A673 (cell line): ENCODE results near the gene UBXN2A. TPM values are rescaled to one million over a fixed set of nuclear protein-coding genes. Genes with fewer than 3 reads are reported as not detected.

Experiments used
- BruUV-seq: library from RNA; stranded (reverse); fragments of 400-500 nt; replicated peaks from 2 replicates; lab custom pipeline; 2021; lab: Mats Ljungman, UMichigan
- CTCF ChIA-PET: fragments of 300-600 bp; sonication (Branson Sonifier 250); formaldehyde crosslinking; loops from one replicate; lab custom pipeline; 2022; ENCODE audit warnings: antibody characterized with exemption; lab: Charles Lee
- POLR2A ChIA-PET: fragments of 300-600 bp; sonication (Branson Sonifier 250); formaldehyde crosslinking; loops from one replicate; lab custom pipeline; 2022; ENCODE audit warnings: antibody characterized with exemption; ENCODE audit not compliant: low non-redundant PET; lab: Charles Lee
- DNase-seq: peaks from one replicate; pipeline ENCODE4 v3.0.0-alpha.2; 2015; ENCODE audit warnings: low spot score
- H3K27ac ChIP-seq: fragments of 200-600 bp; sonication (generic); 2 replicates; pipeline ENCODE4 v1.5.1; 2016; ENCODE audit warnings: mixed run types, low read depth, mild to moderate bottlenecking, mixed read lengths, antibody characterized with exemption, low read length; ENCODE audit not compliant: poor library complexity, severe bottlenecking
- H3K27me3 ChIP-seq: fragments of 200-600 bp; sonication (generic); replicated peaks from 2 replicates; pipeline ENCODE4 v1.6.1; 2017; ENCODE audit warnings: mixed run types, low read depth, mild to moderate bottlenecking, mixed read lengths, antibody characterized with exemption, low read length; ENCODE audit not compliant: insufficient read depth, poor library complexity
- H3K36me3 ChIP-seq: fragments of 200-600 bp; sonication (generic); 2 replicates; pipeline ENCODE4 v1.6.1; 2016; ENCODE audit warnings: mixed run types, mild to moderate bottlenecking, mixed read lengths, antibody characterized with exemption, low read length; ENCODE audit not compliant: insufficient read depth, poor library complexity, severe bottlenecking
- H3K4me1 ChIP-seq: fragments of 200-600 bp; sonication (generic); 2 replicates; pipeline ENCODE4 v1.6.1; 2017; ENCODE audit warnings: mixed run types, mild to moderate bottlenecking, mixed read lengths, antibody characterized with exemption, low read length; ENCODE audit not compliant: insufficient read depth, poor library complexity, severe bottlenecking
- H3K4me3 ChIP-seq: fragments of 200-600 bp; sonication (generic); 2 replicates; pipeline ENCODE4 v1.5.1; 2016; ENCODE audit warnings: low read depth, mixed run types, mild to moderate bottlenecking, mixed read lengths, low read length; ENCODE audit not compliant: poor library complexity, severe bottlenecking
- H3K9me3 ChIP-seq: fragments of 200-600 bp; sonication (generic); 2 replicates; pipeline ENCODE4 v1.6.1; 2016; ENCODE audit warnings: mixed run types, low read depth, mild to moderate bottlenecking, mixed read lengths, antibody characterized with exemption, low read length; ENCODE audit not compliant: poor library complexity, severe bottlenecking
- CTCF ChIP-seq: fragments of 300-800, 200-600 bp; sonication (generic); conservative IDR thresholded peaks from 2 replicates; pipeline ENCODE4 v1.5.1; 2017; ENCODE audit warnings: low read depth, mild to moderate bottlenecking, antibody characterized with exemption, low read length, moderate library complexity, mixed read lengths
- EZH2 ChIP-seq: fragments of 200-600 bp; sonication (generic); IDR thresholded peaks from 2 replicates; pipeline ENCODE4 v1.6.1; 2017; ENCODE audit warnings: borderline replicate concordance, low read depth, mild to moderate bottlenecking, mixed read lengths, antibody characterized with exemption, low read length; ENCODE audit not compliant: poor library complexity, severe bottlenecking
- intact Hi-C: fragments of 100-400 bp; cut with micrococcal nuclease; formaldehyde crosslinking; loops from one replicate; pipeline ENCODE4 v1.10.0; 2022; ENCODE audit not compliant: unreplicated experiment
- total RNA-seq: library from RNA; stranded (reverse); gene quantifications from 2 replicates; pipeline ENCODE4 v1.2.3, GENCODE V29; 2021

UBXN2A gene
- total RNA-seq, 1 experiment from 2014 or later, result 18.3 TPM

- intact Hi-C loops, result no loop called here
- CTCF ChIA-PET, result no interaction called here
Measured at GRCh38 chr2:23901966-23902846, 38.1 kb upstream of the UBXN2A start.

GRCh38 chr2:23903034-23903433, 37.2 kb upstream of the UBXN2A start:
- Histone ChIP-seq H3K27me3 (no peaks in the 10 kb centered on the region), H3K4me3 (no peak overlapping the region), H3K4me1 (peaks cover 24% of the 10 kb centered on the region), H3K9me3 (peaks cover under 1% of the 10 kb centered on the region), H3K36me3 (no peaks in the 10 kb centered on the region), H3K27ac (no peak overlapping the region)
- ChIA-PET CTCF (no interaction called here), POLR2A (no interaction called here)
- TF ChIP-seq CTCF, result no peak
- TF ChIP-seq EZH2, result no peak
- intact Hi-C loops, result no loop called here
- no peak for DNase-seq
- no TSS peak for BruUV-seq

More at GRCh38 chr2:23901966-23902846, 38.1 kb upstream of the UBXN2A start:
- Histone ChIP-seq H3K27ac (no peak overlapping the region), H3K27me3 (no peaks in the 10 kb centered on the region), H3K36me3 (no peaks in the 10 kb centered on the region), H3K4me3 (no peak overlapping the region), H3K9me3 (peaks cover 3% of the 10 kb centered on the region), H3K4me1 (peaks cover 24% of the 10 kb centered on the region)
- POLR2A ChIA-PET, result interaction anchor here (0.7 kb wide), 1 partner anchor 1325 kb away, joined by 20 read pairs; no protein-coding TSS in a partner anchor
- DNase-seq, result peak; percentile 35
- BruUV-seq, result no TSS peak
- TF ChIP-seq CTCF (no peak), EZH2 (no peak)

- TF ChIP-seq EZH2, result no peak
- TF ChIP-seq CTCF, result no peak
- no peaks in the 10 kb centered on the region for H3K36me3 ChIP-seq
- intact Hi-C loops, result no loop called here
- ChIA-PET POLR2A (no interaction called here), CTCF (no interaction called here)
- H3K27me3 ChIP-seq, result no peaks in the 10 kb centered on the region
- no peak for DNase-seq
- peaks cover 24% of the 10 kb centered on the region for H3K4me1 ChIP-seq
- no peak overlapping the region for H3K27ac ChIP-seq
- no TSS peak for BruUV-seq
- no peak overlapping the region for H3K4me3 ChIP-seq
- no peaks in the 10 kb centered on the region for H3K9me3 ChIP-seq
Measured at GRCh38 chr2:23904215-23904614, 36.0 kb upstream of the UBXN2A start.
